HEK293T (cell line): ENCODE measurements around the gene NECTIN1.

ENCODE experiments used
- ELF4 ChIP-seq: fragments of 450-650 bp; IDR thresholded peaks from 2 replicates; pipeline ENCODE4 v1.6.1; 2017; ENCODE audit warnings: antibody characterized with exemption
- FOXA1 ChIP-seq: fragments of 450-650 bp; IDR thresholded peaks from 2 replicates; pipeline ENCODE4 v1.6.1; 2016; ENCODE audit warnings: mild to moderate bottlenecking
- FOXK2 ChIP-seq: fragments of 450-650 bp; IDR thresholded peaks from 2 replicates; pipeline ENCODE4 v1.6.1; 2016; ENCODE audit warnings: mild to moderate bottlenecking
- HDGF ChIP-seq: fragments of 450-650 bp; IDR thresholded peaks from 2 replicates; pipeline ENCODE4 v1.6.1; 2017; ENCODE audit warnings: antibody characterized with exemption, borderline replicate concordance
- SP1 ChIP-seq: fragments of 450-650 bp; IDR thresholded peaks from 2 replicates; pipeline ENCODE4 v1.6.1; 2017

- TF ChIP-seq ELF4 (no peak), FOXK2 (no peak), HDGF (no peak), SP1 (no peak), FOXA1 (no peak)
Measured at GRCh38 chr11:119678351-119678750, 50.6 kb downstream of the NECTIN1 start.
